DOHH2 (cell line): ENCODE measurements around the gene LDLRAD4.

Source experiments
- H3F3A ChIP-seq: fragments of 200-600 bp; sonication (generic), shearing (Covaris generic); 2 replicates; pipeline ENCODE4 v1.6.0; 2016; ENCODE audit warnings: antibody characterized with exemption, mild to moderate bottlenecking; ENCODE audit not compliant: control insufficient read depth, insufficient read depth
- H3K27ac ChIP-seq: fragments of 200-600 bp; sonication (generic); 2 replicates; pipeline ENCODE4 v1.5.1; 2014; ENCODE audit warnings: low read depth, mild to moderate bottlenecking, low read length, moderate library complexity
- H3K27me3 ChIP-seq: fragments of 200-600 bp; sonication (generic); 2 replicates; pipeline ENCODE4 v1.6.1; 2014; ENCODE audit warnings: mild to moderate bottlenecking, low read length, mixed read lengths; ENCODE audit not compliant: control insufficient read depth
- H3K36me3 ChIP-seq: fragments of 200-600 bp; sonication (generic); 2 replicates; pipeline ENCODE4 v1.6.1; 2014; ENCODE audit warnings: mild to moderate bottlenecking, low read length, moderate library complexity, mixed read lengths; ENCODE audit not compliant: control insufficient read depth
- H3K4me1 ChIP-seq: fragments of 200-600 bp; sonication (generic); 2 replicates; pipeline ENCODE4 v1.6.1; 2014; ENCODE audit warnings: mild to moderate bottlenecking, low read length, mixed read lengths; ENCODE audit not compliant: control insufficient read depth
- H3K4me2 ChIP-seq: fragments of 200-600 bp; sonication (generic); 2 replicates; pipeline ENCODE4 v1.6.0; 2014; ENCODE audit warnings: mild to moderate bottlenecking, low read length, moderate library complexity
- H3K4me3 ChIP-seq: fragments of 200-600 bp; sonication (generic); 2 replicates; pipeline ENCODE4 v1.5.1; 2014; ENCODE audit warnings: mild to moderate bottlenecking, low read length, mixed read lengths
- H3K79me2 ChIP-seq: fragments of 200-600 bp; sonication (generic); 2 replicates; pipeline ENCODE4 v1.6.1; 2014; ENCODE audit warnings: mild to moderate bottlenecking, low read length, mixed read lengths; ENCODE audit not compliant: control insufficient read depth
- H3K9me2 ChIP-seq: fragments of 200-600 bp; sonication (generic); replicated peaks from 2 replicates; pipeline ENCODE4 v1.6.1; 2014; ENCODE audit warnings: mild to moderate bottlenecking, low read length, mixed read lengths; ENCODE audit not compliant: control insufficient read depth
- H3K9me3 ChIP-seq: fragments of 200-600 bp; sonication (generic); 2 replicates; pipeline ENCODE4 v1.6.1; 2014; ENCODE audit warnings: antibody characterized with exemption, low read length, mixed read lengths; ENCODE audit not compliant: control insufficient read depth, insufficient read depth
- H4K20me1 ChIP-seq: fragments of 200-600 bp; sonication (generic); 2 replicates; pipeline ENCODE4 v1.6.0; 2014; ENCODE audit warnings: low read depth, mild to moderate bottlenecking, antibody characterized with exemption, low read length, moderate library complexity; ENCODE audit not compliant: control insufficient read depth, insufficient read depth
- CTCF ChIP-seq: fragments of 200-600 bp; sonication (generic); IDR thresholded peaks from one replicate; pipeline ENCODE4 v1.5.1; 2014; ENCODE audit warnings: antibody characterized with exemption, mild to moderate bottlenecking, low read depth, low read length; ENCODE audit not compliant: poor library complexity, severe bottlenecking
- EZH2phosphoT487 ChIP-seq: fragments of 200-600 bp; sonication (generic); IDR thresholded peaks from 2 replicates; pipeline ENCODE4 v1.6.1; 2017; ENCODE audit warnings: borderline replicate concordance, mild to moderate bottlenecking, antibody characterized with exemption, low read length, moderate library complexity, mixed read lengths

Gene LDLRAD4

DNA sequence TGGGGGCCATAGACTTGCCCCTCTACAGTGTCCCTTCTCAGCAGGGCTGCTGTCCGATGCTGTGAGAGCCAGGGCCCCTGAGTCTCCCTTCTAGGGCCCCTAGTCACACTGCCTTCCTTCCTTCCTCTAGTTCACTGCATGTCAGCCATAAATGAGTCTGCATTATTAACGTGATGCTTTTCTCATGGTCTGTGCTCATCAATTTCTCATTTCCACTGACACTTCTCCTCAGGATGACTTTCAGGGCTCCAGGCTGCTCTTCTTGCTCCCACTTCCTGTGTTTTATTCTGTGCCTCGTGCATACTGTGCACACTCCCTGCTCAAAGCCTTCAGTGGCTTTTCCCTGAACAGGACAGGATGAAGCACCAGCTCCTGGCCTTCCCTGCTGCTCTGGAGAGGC lies 361.3 kb downstream of the LDLRAD4 start:
- Histone ChIP-seq H3K9me2 (no peaks in the 10 kb centered on the region), H3K4me3 (peak overlapping the region; percentile 39), H3K4me1 (peaks cover 77% of the 10 kb centered on the region), H3K4me2 (peak overlapping the region; percentile 56), H3K36me3 (no peaks in the 10 kb centered on the region), H3K9me3 (no peaks in the 10 kb centered on the region), H4K20me1 (no peaks in the 10 kb centered on the region), H3K79me2 (no peaks in the 10 kb centered on the region), H3K27me3 (no peaks in the 10 kb centered on the region), H3F3A (peaks cover 14% of the 10 kb centered on the region; the same call in 1 of the 2 replicates), H3K27ac (0 out of 2 replicates have a peak overlapping the region, but pooled peaks have one; percentile 17)
- TF ChIP-seq CTCF: no peak
- no peak for TF ChIP-seq EZH2phosphoT487

GRCh38 chr18:13580351-13580750 lies 361.8 kb downstream of the LDLRAD4 start:
- TF ChIP-seq CTCF (no peak), EZH2phosphoT487 (no peak)
- H3K4me1 ChIP-seq: peaks cover 82% of the 10 kb centered on the region
- H3K9me3 ChIP-seq: no peaks in the 10 kb centered on the region
- H3K79me2 ChIP-seq: no peaks in the 10 kb centered on the region
- H4K20me1 ChIP-seq: no peaks in the 10 kb centered on the region
- 0 out of 2 replicates have a peak overlapping the region, but pooled peaks have one; percentile 17 for H3K27ac ChIP-seq
- H3K9me2 ChIP-seq: no peaks in the 10 kb centered on the region
- peaks cover 18% of the 10 kb centered on the region for H3F3A ChIP-seq
- H3K36me3 ChIP-seq: no peaks in the 10 kb centered on the region
- peak overlapping the region; percentile 56 for H3K4me2 ChIP-seq
- no peaks in the 10 kb centered on the region for H3K27me3 ChIP-seq
- H3K4me3 ChIP-seq: no peak overlapping the region

GRCh38 chr18:13580991-13581390 lies 362.4 kb downstream of the LDLRAD4 start:
- Histone ChIP-seq H3K4me2 (peak overlapping the region; percentile 56), H3K9me3 (no peaks in the 10 kb centered on the region), H3K4me1 (peaks cover 89% of the 10 kb centered on the region), H3K9me2 (no peaks in the 10 kb centered on the region), H3K4me3 (no peak overlapping the region), H3F3A (peaks cover 25% of the 10 kb centered on the region), H3K27ac (0 out of 2 replicates have a peak overlapping the region, but pooled peaks have one; percentile 4), H3K36me3 (no peaks in the 10 kb centered on the region), H4K20me1 (no peaks in the 10 kb centered on the region), H3K79me2 (no peaks in the 10 kb centered on the region), H3K27me3 (no peaks in the 10 kb centered on the region)
- no peak for TF ChIP-seq EZH2phosphoT487
- no peak for TF ChIP-seq CTCF
